Neutrophil (primary cell): ENCODE results near the gene EFHD2.

ENCODE experiments used
- H3K27ac ChIP-seq: fragments of 200-600 bp; sonication (generic); 2 replicates; pipeline ENCODE4 v1.5.1; 2016; ENCODE audit warnings: mild to moderate bottlenecking, moderate library complexity
- H3K27me3 ChIP-seq: fragments of 200-600 bp; sonication (generic); 2 replicates; pipeline ENCODE4 v1.6.0; 2016; ENCODE audit warnings: mild to moderate bottlenecking
- H3K36me3 ChIP-seq: fragments of 200-600 bp; sonication (generic); 2 replicates; pipeline ENCODE4 v1.5.1; 2017
- H3K4me1 ChIP-seq, 2 experiments: fragments of 200-600 bp in 1 of 2; sonication (generic) in 1 of 2; 1 replicate in 1 of 2; 2 replicates in 1 of 2; pipeline versions ENCODE4 v1.5.1 to v1.6.1; 2013 to 2016; ENCODE audit warnings: low read depth in 1 of 2, low read length in 1 of 2, mild to moderate bottlenecking in 1 of 2, moderate library complexity in 1 of 2; ENCODE audit not compliant: control insufficient read depth in 1 of 2, insufficient read depth in 1 of 2
- H3K4me3 ChIP-seq, 2 experiments: fragments of 200-600 bp in 1 of 2; sonication (generic) in 1 of 2; 1 replicate in 1 of 2; 2 replicates in 1 of 2; pipeline ENCODE4 v1.5.1; 2013 to 2016; ENCODE audit warnings: low read depth in 1 of 2, low read length in 1 of 2, mild to moderate bottlenecking in 1 of 2, moderate library complexity in 1 of 2
- H3K9me3 ChIP-seq: fragments of 200-600 bp; sonication (generic); 2 replicates; pipeline ENCODE4 v1.5.1; 2016
- TF ChIP-seq, protein P1 (sequence below): fragments of 200-600 bp; sonication (generic); IDR thresholded peaks from 2 replicates; pipeline ENCODE4 v1.5.1; 2016; ENCODE audit warnings: antibody characterized with exemption

The EFHD2 gene

DNA sequence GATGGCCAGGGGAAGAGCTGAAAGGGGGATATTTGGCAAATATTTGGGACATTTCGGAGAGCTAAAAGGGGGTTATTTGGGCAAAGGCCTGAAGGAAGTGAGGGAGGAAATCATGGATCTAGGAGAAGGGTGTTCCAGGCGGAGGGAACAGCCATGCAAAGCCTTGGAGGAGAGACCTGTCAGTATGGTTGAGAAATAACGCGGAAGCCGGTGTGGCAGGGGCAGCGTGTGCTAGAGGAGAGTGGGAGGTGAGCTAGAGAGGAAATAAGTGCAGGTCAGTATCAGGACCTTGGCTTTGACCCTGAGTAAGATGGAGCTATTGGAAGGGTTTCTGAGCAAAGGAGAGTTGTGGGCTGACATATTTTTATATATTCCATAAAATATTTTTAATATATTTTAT, 31.6 kb downstream of the EFHD2 start:
- Histone ChIP-seq H3K27me3 (peaks cover 21% of the 10 kb centered on the region), H3K4me1 (peaks cover 0 to 7% of the 10 kb centered on the region in 2 experiments), H3K4me3 (no peak overlapping the region), H3K27ac (no peak overlapping the region), H3K9me3 (no peaks in the 10 kb centered on the region), H3K36me3 (no peaks in the 10 kb centered on the region)
- TF ChIP-seq, protein P1, sequence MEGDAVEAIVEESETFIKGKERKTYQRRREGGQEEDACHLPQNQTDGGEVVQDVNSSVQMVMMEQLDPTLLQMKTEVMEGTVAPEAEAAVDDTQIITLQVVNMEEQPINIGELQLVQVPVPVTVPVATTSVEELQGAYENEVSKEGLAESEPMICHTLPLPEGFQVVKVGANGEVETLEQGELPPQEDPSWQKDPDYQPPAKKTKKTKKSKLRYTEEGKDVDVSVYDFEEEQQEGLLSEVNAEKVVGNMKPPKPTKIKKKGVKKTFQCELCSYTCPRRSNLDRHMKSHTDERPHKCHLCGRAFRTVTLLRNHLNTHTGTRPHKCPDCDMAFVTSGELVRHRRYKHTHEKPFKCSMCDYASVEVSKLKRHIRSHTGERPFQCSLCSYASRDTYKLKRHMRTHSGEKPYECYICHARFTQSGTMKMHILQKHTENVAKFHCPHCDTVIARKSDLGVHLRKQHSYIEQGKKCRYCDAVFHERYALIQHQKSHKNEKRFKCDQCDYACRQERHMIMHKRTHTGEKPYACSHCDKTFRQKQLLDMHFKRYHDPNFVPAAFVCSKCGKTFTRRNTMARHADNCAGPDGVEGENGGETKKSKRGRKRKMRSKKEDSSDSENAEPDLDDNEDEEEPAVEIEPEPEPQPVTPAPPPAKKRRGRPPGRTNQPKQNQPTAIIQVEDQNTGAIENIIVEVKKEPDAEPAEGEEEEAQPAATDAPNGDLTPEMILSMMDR, result no peak

DNA sequence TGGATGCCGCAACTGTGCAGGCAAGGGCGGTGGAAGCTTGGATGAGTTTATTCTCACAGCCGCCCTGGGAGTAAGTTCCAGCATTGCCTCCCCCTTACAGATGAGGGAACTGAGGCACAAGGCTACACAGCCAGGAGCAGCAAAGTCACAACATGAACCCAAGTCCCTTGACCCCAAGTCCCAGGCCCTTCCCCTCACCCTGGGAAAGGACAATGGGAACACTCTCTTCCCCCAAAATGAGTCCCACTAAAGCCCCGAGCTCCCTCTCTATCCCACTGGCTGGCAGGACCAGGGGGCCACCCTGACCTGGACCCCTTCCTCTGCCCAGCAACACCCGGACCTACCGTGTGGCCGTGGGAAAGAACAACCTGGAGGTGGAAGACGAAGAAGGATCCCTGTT, 32.4 kb downstream of the EFHD2 start:
- Histone ChIP-seq H3K9me3 (no peaks in the 10 kb centered on the region), H3K27me3 (peaks cover 29% of the 10 kb centered on the region), H3K36me3 (no peaks in the 10 kb centered on the region), H3K4me3 (no peak overlapping the region), H3K4me1 (peaks cover 0 to 7% of the 10 kb centered on the region in 2 experiments), H3K27ac (no peak overlapping the region)
- TF ChIP-seq, protein P1, result no peak

DNA sequence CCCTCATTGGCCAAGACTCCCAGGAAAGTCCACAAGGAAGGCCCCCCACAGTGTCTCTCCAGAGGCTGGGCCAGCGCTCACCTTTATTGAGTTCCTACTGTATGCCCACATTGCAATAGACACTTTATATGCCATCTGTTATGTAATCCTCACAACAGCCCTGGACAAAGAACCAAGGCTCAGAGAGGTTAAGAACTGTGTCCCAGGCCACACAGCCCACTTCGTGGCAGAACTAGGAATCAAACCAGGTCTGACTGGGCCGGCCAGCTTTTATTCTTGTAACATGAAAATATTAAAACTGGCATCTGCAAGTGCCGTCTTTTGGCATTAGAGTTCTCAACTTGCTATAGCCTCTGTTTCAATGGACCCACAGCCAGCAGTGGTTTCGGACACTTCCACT, 33.1 kb downstream of the EFHD2 start:
- H3K27me3 ChIP-seq, result peaks cover 35% of the 10 kb centered on the region
- H3K4me3 ChIP-seq, result no peak overlapping the region
- H3K27ac ChIP-seq, result no peak overlapping the region
- H3K4me1 ChIP-seq, result peaks cover 0 to 7% of the 10 kb centered on the region in 2 experiments
- H3K36me3 ChIP-seq, result no peaks in the 10 kb centered on the region
- H3K9me3 ChIP-seq, result no peaks in the 10 kb centered on the region
- TF ChIP-seq, protein P1, result no peak

DNA sequence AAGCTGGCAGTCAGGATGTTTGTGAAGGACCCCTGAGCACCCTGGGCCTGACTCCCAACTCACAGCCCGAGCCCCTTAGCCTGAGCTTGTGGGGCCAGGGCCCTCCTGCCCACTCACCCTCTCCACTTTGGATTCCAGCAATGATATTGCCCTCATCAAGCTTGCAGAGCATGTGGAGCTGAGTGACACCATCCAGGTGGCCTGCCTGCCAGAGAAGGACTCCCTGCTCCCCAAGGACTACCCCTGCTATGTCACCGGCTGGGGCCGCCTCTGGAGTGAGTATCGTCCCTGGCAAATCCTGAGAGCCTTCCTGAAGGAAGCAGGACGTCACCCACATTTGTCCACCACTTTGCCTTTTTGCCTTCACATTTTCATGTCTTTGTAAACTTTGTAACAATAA, 33.6 kb downstream of the EFHD2 start:
- TF ChIP-seq, protein P1, result no peak
- H3K9me3 ChIP-seq, result no peaks in the 10 kb centered on the region
- no peaks in the 10 kb centered on the region for H3K36me3 ChIP-seq
- H3K27ac ChIP-seq, result no peak overlapping the region
- H3K27me3 ChIP-seq, result peaks cover 35% of the 10 kb centered on the region
- no peak overlapping the region for H3K4me3 ChIP-seq
- H3K4me1 ChIP-seq, result peaks cover 0 to 5% of the 10 kb centered on the region in 2 experiments

DNA sequence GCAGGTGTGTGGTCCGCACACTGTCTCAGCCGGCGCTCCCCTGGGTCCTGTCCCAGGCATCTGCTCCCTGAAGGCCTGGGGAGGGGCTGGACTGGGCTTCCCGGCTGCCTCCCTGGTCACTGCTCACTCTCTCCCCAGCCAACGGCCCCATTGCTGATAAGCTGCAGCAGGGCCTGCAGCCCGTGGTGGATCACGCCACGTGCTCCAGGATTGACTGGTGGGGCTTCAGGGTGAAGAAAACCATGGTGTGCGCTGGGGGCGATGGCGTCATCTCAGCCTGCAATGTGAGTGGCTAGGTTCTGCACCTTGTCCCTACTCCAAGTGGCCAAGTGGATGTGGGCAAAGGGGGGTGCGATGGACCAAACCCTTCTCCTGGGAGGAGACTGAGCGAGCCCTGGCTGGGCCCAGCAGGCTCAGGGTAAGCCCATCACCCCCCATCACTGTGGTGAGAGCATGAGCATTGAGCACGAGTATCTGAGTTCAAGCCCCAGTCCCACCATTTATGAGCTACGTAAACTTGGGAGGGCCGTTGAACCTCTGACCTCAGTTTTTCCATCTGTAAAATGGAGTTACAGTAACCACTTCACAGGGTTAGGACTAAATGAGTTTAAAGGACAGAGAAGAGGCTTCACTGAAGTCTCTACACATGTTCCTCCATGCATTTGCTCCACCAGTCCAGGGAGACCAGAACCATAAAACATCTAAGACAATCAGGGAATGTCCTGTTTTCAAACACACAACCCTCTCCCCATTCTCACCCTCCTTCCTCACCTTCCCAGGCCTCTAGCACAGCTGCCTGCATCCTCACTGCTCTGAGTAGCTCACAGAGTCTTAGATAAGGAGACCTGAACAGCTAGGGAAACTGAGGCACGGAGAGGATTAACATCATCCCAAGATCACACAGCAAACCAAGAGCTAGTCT, 35.0 kb downstream of the EFHD2 start:
- TF ChIP-seq, protein P1, result no peak
- Histone ChIP-seq H3K4me3 (no peak overlapping the region), H3K36me3 (no peaks in the 10 kb centered on the region), H3K27me3 (peaks cover 35% of the 10 kb centered on the region), H3K9me3 (no peaks in the 10 kb centered on the region), H3K27ac (no peak overlapping the region), H3K4me1 (no peaks in the 10 kb centered on the region)
